ENCODE results near the gene WRAP73. TPM values are rescaled to one million over a fixed set of nuclear protein-coding genes. Genes with fewer than 3 reads are reported as not detected.

WRAP73 gene
- total and polyA plus RNA-seq, 2 experiments from 2014 or later: 22.6 to 43.3 TPM

GRCh38 chr1:3676581-3677470, 26.9 kb upstream of the WRAP73 start (continued):
- TF ChIP-seq, protein P1, sequence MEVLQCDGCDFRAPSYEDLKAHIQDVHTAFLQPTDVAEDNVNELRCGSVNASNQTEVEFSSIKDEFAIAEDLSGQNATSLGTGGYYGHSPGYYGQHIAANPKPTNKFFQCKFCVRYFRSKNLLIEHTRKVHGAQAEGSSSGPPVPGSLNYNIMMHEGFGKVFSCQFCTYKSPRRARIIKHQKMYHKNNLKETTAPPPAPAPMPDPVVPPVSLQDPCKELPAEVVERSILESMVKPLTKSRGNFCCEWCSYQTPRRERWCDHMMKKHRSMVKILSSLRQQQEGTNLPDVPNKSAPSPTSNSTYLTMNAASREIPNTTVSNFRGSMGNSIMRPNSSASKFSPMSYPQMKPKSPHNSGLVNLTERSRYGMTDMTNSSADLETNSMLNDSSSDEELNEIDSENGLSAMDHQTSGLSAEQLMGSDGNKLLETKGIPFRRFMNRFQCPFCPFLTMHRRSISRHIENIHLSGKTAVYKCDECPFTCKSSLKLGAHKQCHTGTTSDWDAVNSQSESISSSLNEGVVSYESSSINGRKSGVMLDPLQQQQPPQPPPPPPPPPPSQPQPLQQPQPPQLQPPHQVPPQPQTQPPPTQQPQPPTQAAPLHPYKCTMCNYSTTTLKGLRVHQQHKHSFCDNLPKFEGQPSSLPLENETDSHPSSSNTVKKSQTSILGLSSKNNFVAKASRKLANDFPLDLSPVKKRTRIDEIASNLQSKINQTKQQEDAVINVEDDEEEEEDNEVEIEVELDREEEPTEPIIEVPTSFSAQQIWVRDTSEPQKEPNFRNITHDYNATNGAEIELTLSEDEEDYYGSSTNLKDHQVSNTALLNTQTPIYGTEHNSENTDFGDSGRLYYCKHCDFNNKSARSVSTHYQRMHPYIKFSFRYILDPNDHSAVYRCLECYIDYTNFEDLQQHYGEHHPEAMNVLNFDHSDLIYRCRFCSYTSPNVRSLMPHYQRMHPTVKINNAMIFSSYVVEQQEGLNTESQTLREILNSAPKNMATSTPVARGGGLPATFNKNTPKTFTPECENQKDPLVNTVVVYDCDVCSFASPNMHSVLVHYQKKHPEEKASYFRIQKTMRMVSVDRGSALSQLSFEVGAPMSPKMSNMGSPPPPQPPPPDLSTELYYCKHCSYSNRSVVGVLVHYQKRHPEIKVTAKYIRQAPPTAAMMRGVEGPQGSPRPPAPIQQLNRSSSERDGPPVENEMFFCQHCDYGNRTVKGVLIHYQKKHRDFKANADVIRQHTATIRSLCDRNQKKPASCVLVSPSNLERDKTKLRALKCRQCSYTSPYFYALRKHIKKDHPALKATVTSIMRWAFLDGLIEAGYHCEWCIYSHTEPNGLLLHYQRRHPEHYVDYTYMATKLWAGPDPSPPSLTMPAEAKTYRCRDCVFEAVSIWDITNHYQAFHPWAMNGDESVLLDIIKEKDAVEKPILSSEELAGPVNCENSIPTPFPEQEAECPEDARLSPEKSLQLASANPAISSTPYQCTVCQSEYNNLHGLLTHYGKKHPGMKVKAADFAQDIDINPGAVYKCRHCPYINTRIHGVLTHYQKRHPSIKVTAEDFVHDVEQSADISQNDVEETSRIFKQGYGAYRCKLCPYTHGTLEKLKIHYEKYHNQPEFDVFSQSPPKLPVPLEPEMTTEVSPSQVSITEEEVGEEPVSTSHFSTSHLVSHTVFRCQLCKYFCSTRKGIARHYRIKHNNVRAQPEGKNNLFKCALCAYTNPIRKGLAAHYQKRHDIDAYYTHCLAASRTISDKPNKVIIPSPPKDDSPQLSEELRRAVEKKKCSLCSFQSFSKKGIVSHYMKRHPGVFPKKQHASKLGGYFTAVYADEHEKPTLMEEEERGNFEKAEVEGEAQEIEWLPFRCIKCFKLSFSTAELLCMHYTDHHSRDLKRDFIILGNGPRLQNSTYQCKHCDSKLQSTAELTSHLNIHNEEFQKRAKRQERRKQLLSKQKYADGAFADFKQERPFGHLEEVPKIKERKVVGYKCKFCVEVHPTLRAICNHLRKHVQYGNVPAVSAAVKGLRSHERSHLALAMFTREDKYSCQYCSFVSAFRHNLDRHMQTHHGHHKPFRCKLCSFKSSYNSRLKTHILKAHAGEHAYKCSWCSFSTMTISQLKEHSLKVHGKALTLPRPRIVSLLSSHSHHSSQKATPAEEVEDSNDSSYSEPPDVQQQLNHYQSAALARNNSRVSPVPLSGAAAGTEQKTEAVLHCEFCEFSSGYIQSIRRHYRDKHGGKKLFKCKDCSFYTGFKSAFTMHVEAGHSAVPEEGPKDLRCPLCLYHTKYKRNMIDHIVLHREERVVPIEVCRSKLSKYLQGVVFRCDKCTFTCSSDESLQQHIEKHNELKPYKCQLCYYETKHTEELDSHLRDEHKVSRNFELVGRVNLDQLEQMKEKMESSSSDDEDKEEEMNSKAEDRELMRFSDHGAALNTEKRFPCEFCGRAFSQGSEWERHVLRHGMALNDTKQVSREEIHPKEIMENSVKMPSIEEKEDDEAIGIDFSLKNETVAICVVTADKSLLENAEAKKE (CRISPR knock-in tag; IDR thresholded peaks at IDR 0.05): no peak
- TF ChIP-seq EZH2phosphoT487 (IDR thresholded peaks at IDR 0.05; ENCODE audit: unreplicated experiment): no peak
- no peak for TF ChIP-seq ZNF114 (CRISPR knock-in tag; IDR thresholded peaks at IDR 0.05)

DNA sequence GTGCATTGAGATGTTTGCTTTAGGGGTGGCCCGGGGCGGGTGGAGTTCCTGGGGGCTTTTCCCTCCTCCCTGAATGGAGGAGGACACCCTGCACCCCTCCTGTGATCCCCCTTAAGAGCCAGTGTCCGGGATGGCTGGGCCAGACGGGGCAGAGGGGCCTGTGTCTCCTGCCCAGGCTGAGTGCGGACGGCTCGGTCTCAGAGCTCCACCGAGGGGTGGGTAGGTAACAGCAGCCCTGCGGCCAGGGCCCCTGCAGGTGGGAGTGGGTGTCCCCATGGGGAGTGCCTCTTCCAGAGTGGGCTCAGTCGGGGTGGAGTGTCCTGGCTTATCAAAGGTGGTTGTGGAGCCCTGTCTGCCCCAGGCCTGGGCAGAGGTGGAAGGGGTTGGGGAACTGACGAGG, 25.5 kb upstream of the WRAP73 start:
- peaks cover 11% of the 10 kb centered on the region for H3K4me1 ChIP-seq (ENCODE audit: insufficient read depth)
- no peak overlapping the region for H3K27ac ChIP-seq (ENCODE audit: low read depth)
- no peaks in the 10 kb centered on the region for H3K36me3 ChIP-seq (ENCODE audit: insufficient read depth)
- DNase-seq (ENCODE audit: low spot score) (no peak), ATAC-seq (peak; percentile 8)
- TF ChIP-seq EZH2phosphoT487 (IDR thresholded peaks at IDR 0.05; ENCODE audit: unreplicated experiment): no peak
- H3K4me3 ChIP-seq: peak overlapping the region; percentile 37
- Mint-ChIP-seq H3K9me3 (no peaks in the 10 kb centered on the region; the same call in 2 of the 3 replicates), H3K27me3 (ENCODE audit: insufficient read depth, low read depth, poor library complexity) (peaks cover 32% of the 10 kb centered on the region), H3K4me3 (peak overlapping the region; percentile 57), H3K36me3 (ENCODE audit: low read depth) (no peaks in the 10 kb centered on the region; the same call in 2 of the 3 replicates), H3K4me1 (peaks cover 29% of the 10 kb centered on the region), H3K27ac (no peak overlapping the region)
- H4K20me1 ChIP-seq (replicated peaks; ENCODE audit: insufficient read depth): no peaks in the 10 kb centered on the region
- H2AFZ ChIP-seq: peak overlapping the region; percentile 91
- H3K9me2 ChIP-seq (ENCODE audit: insufficient read depth): no peaks in the 10 kb centered on the region
- H3K27me3 ChIP-seq (ENCODE audit: insufficient read depth): no peaks in the 10 kb centered on the region
- H3F3A ChIP-seq (replicated peaks; ENCODE audit: low read depth): no peaks in the 10 kb centered on the region
- peak overlapping the region; percentile 57 for H3K4me2 ChIP-seq
- no peaks in the 10 kb centered on the region for H3K79me2 ChIP-seq (replicated peaks; ENCODE audit: insufficient read depth)

All from GM23338 (cell line).